Gastroesophageal sphincter (tissue), 3 donors: ENCODE measurements around the gene EXOC3L2.

Experiments used
- EP300 ChIP-seq: sonication (generic); formaldehyde crosslinking; IDR thresholded peaks from one replicate; pipeline ENCODE4 v1.6.1; 2017; ENCODE audit warnings: antibody characterized with exemption, mild to moderate bottlenecking
- POLR2A ChIP-seq, 2 donors: fragments of 450-650 bp; IDR thresholded peaks; one replicate each; pipeline ENCODE4 v1.6.1; 2017; ENCODE audit warnings: antibody characterized with exemption in 2 of 2, mild to moderate bottlenecking in 2 of 2, moderate library complexity in 1 of 2
- POLR2AphosphoS5 ChIP-seq: sonication (generic); formaldehyde crosslinking; IDR thresholded peaks from one replicate; pipeline ENCODE4 v1.6.1; 2017; ENCODE audit warnings: antibody characterized with exemption
- TF ChIP-seq, protein P1 (sequence below), 4 experiments: fragments of 200-600 bp in 2 of 4; fragments of 450-650 bp in 2 of 4; sonication (generic) in 1 of 4; IDR thresholded peaks; one replicate each; pipeline ENCODE4 v1.5.1; 2017 to 2019; ENCODE audit warnings: antibody characterized with exemption in 4 of 4, mild to moderate bottlenecking in 2 of 4, moderate library complexity in 2 of 4

GRCh38 chr19:45235485-45235884 is 9.7 kb downstream of the EXOC3L2 start:
- TF ChIP-seq POLR2A (IDR thresholded peaks at IDR 0.05), result no peak
- no peak for TF ChIP-seq EP300
- TF ChIP-seq, protein P1, sequence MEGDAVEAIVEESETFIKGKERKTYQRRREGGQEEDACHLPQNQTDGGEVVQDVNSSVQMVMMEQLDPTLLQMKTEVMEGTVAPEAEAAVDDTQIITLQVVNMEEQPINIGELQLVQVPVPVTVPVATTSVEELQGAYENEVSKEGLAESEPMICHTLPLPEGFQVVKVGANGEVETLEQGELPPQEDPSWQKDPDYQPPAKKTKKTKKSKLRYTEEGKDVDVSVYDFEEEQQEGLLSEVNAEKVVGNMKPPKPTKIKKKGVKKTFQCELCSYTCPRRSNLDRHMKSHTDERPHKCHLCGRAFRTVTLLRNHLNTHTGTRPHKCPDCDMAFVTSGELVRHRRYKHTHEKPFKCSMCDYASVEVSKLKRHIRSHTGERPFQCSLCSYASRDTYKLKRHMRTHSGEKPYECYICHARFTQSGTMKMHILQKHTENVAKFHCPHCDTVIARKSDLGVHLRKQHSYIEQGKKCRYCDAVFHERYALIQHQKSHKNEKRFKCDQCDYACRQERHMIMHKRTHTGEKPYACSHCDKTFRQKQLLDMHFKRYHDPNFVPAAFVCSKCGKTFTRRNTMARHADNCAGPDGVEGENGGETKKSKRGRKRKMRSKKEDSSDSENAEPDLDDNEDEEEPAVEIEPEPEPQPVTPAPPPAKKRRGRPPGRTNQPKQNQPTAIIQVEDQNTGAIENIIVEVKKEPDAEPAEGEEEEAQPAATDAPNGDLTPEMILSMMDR (IDR thresholded peaks at IDR 0.05), result no peak
- no peak for TF ChIP-seq POLR2AphosphoS5
